A549 (cell line): ENCODE results near the gene RFWD3.

ENCODE experiments used
- EHMT2 ChIP-seq: fragments of 200-600 bp; sonication (generic); IDR thresholded peaks from 2 replicates; pipeline ENCODE4 v1.6.1; 2016; ENCODE audit warnings: antibody characterized with exemption, low read depth, mild to moderate bottlenecking, moderate library complexity
- MAZ ChIP-seq: fragments of 150-350 bp; IDR thresholded peaks from 2 replicates; pipeline ENCODE4 v1.6.1; 2014; ENCODE audit warnings: antibody characterized with exemption, low read depth, low read length, borderline replicate concordance
- RAD21 ChIP-seq, 2 experiments: fragments of >200 bp in 1 of 2; sonication (Bioruptor Twin) in 1 of 2; formaldehyde crosslinking in 1 of 2; IDR thresholded peaks in 1 of 2; conservative IDR thresholded peaks in 1 of 2; 2 replicates in 1 of 2; 3 replicates in 1 of 2; pipeline ENCODE4 v1.6.1; 2012 to 2018; ENCODE audit warnings: inconsistent platforms in 1 of 2
- RCOR1 ChIP-seq: fragments of 150-350 bp; IDR thresholded peaks from 2 replicates; pipeline ENCODE4 v1.6.1; 2014; ENCODE audit warnings: antibody characterized with exemption, low read length, low read depth

- TF ChIP-seq RAD21 (conservative IDR thresholded peaks at IDR 0.05 in 1 of 2, IDR thresholded peaks at IDR 0.05 in 1 of 2): no peak
- no peak for TF ChIP-seq EHMT2
- no peak for TF ChIP-seq RCOR1
- TF ChIP-seq MAZ: no peak
Observed at GRCh38 chr16:74603848-74604247, 62.8 kb downstream of the RFWD3 start.
